HEK293T (cell line): Measurements from ENCODE around the gene TBC1D22A.

Source experiments
- CTBP1 ChIP-seq: fragments of 450-650 bp; IDR thresholded peaks from 2 replicates; pipeline ENCODE4 v1.6.1; 2016; ENCODE audit warnings: borderline replicate concordance
- FOXA1 ChIP-seq: fragments of 450-650 bp; IDR thresholded peaks from 2 replicates; pipeline ENCODE4 v1.6.1; 2016; ENCODE audit warnings: mild to moderate bottlenecking
- FOXM1 ChIP-seq: fragments of 450-650 bp; IDR thresholded peaks from 2 replicates; pipeline ENCODE4 v1.6.1; 2017; ENCODE audit warnings: mild to moderate bottlenecking, borderline replicate concordance
- HDGF ChIP-seq: fragments of 450-650 bp; IDR thresholded peaks from 2 replicates; pipeline ENCODE4 v1.6.1; 2017; ENCODE audit warnings: antibody characterized with exemption, borderline replicate concordance
- PKNOX1 ChIP-seq: fragments of 450-650 bp; IDR thresholded peaks from 2 replicates; pipeline ENCODE4 v1.6.1; 2016
- SP1 ChIP-seq: fragments of 450-650 bp; IDR thresholded peaks from 2 replicates; pipeline ENCODE4 v1.6.1; 2017
- TARDBP ChIP-seq: fragments of 450-650 bp; IDR thresholded peaks from 2 replicates; pipeline ENCODE4 v1.6.1; 2016
- ZNF384 ChIP-seq: fragments of 450-650 bp; IDR thresholded peaks from 2 replicates; pipeline ENCODE4 v1.6.1; 2016

GRCh38 chr22:46719921-46720320 is 42.5 kb upstream of the TBC1D22A start:
- TF ChIP-seq TARDBP (no peak), HDGF (no peak), PKNOX1 (no peak), SP1 (no peak), FOXM1 (no peak), CTBP1 (no peak), ZNF384 (no peak), FOXA1 (no peak)
